Ammon's horn (tissue), 1 donor: Measurements from ENCODE around the gene TSHZ2.

Source experiments
- DNase-seq: peaks from one replicate; pipeline ENCODE4 v3.0.0-alpha.2; 2016; ENCODE audit warnings: low spot score

Gene TSHZ2

DNA sequence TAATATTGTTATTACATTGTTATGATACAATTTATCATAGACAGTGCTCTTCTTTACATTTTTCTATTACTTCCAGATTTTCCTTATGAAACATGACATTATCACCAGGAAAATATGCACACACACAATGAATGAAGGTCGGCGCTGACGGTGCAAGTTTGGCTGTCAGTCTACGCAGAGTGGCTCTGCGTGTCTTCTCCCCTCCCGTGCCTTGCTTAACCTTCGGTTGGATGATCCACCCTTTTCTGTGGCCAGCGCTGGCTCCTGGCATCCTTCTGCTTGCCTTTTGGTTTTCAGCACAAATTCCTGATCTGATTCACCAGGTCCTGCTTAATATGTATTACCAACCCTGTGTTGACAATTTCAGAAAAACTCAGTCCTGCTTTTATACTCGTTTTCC is 157.4 kb downstream of the TSHZ2 start:
- no peak for DNase-seq

GRCh38 chr20:53130795-53131194 is 158.6 kb downstream of the TSHZ2 start:
- no peak for DNase-seq

GRCh38 chr20:53133125-53133524 is 161.0 kb downstream of the TSHZ2 start:
- DNase-seq: no peak

GRCh38 chr20:53133628-53134027 is 161.5 kb downstream of the TSHZ2 start:
- DNase-seq: no peak

DNA sequence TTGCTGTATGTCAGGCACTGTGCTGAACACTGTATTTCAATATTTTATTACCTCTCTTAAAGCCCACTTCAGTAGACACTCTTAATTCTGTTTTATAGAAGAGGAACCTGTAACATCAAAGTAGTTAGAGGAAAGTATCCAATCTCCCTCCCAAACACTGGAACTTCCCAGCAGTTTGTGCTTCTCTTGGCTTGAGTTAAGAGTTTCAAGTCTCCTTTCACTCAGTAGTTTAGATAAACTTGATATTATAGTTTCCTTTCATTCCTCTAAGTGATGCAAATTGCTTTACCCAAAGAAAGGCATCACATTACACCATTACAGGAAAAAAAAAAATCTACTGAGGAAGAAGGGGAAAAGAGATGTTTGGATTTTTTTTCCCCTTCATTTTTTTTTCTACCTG is 164.3 kb downstream of the TSHZ2 start:
- no peak for DNase-seq

GRCh38 chr20:53138454-53139262 is 166.5 kb downstream of the TSHZ2 start:
- DNase-seq: no peak

- DNase-seq: no peak
Observed at GRCh38 chr20:53141201-53142050, 169.3 kb downstream of the TSHZ2 start.

GRCh38 chr20:53142225-53143127 is 170.3 kb downstream of the TSHZ2 start:
- DNase-seq: no peak

GRCh38 chr20:53146201-53146891 is 174.2 kb downstream of the TSHZ2 start:
- no peak for DNase-seq

DNA sequence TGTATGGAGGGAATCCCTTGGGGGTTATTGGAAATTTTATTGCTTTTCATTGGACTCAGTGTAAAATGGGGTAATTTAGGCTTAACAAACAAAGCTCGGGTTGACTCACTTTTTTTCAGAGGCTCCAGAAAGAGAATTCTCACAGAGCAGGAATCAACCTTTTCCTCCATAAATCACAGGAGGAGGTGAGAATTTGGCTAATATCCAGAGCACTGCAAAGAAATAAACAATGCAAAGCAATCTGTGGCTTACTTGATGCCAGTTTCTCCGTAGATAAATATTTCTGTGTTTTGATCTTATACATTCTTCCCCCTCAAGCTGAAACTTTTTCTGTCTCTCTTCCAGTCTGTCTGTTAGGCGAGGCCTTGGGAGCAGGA is 176.6 kb downstream of the TSHZ2 start:
- no peak for DNase-seq

DNA sequence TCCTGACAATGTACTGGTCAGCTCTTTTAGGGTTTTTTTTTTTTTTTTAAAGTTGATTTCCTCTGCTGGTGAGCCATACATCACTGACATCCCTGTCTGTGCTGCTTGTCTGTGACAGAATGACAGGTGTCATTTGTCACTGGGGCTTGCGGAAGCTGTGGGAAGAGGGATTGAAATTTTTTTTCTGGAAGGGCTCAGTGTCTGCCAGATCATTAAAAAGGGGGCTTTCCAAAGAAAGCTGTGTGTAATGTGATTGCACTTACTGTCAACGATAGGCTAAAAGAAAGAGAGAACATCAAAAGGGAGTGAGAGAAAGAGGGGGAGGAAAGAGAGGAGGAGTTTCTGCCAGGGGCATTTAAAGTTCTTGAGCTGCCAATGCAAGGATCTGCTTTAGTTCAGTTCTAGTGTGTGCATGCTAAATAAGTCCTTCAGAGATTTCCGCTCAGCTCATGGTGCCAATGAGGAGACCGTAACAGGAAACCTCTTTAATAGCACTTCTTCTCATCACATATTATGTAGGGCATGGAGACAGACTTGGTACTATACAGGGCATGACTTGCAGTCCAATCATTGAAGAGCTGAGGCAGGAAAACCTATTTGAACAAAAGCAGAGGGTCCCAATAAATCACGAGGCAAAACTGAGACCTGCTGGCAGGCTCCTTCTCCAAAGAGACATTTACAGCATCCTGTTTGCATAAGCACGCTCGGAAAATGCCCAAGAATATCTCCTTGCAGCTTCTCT is 177.2 kb downstream of the TSHZ2 start:
- no peak for DNase-seq

GRCh38 chr20:53149890-53150205 is 177.7 kb downstream of the TSHZ2 start:
- DNase-seq: no peak

DNA sequence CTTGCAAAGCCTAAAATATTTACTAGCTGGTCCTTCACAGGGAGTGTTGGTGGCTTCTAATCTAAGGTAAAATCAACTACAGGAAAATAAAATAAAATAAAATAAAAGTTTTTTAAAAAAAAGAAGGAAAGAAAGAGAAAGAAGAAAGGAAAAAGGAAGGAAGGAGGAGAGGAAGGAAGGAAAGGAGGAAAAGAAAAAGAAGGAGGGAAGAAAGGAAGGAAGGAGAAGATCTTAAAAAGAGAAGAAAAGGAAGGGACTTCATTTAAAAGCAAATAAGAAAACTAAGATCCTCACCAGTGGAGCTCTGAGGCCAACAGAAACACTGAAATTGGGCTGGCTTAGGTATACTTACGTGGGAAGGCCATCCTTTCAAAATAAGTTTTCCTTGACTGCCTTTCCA is 178.4 kb downstream of the TSHZ2 start:
- DNase-seq: no peak

DNA sequence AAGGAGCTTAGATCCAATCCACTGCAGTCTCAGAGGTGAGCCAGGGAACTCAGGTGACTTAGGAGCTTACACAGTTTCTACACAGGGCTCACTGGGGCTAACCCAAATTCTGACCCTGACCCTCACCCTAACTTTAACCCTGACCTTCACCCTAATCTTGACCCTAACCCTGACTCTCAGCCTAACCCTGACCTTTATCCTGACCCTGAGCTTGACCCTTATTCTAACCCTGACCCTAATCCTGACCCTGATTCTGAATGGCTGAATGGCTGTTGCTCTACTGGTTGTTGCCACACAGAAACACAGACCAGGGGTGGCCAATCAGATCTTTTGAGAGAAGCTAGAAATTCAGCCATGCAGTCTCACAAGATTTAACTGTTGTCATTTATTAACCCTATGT is 180.1 kb downstream of the TSHZ2 start:
- no peak for DNase-seq

DNA sequence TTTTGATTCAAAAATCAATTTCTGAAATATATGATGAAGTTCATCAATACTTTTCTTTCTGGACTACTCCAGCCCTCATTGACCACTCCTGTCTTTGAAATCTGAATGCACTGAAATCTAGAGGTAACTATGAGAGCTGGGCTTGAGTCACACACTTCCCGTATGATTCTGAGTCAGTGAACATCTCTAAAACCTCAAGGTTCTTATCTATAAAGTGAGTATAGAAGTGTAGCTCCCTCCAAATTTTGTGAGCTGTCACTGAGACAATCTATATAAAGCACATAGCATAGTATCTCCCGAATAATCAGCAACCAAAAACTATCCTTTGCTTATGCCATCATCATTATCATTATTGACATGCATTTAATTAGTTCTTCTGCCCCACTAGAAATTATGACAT is 182.4 kb downstream of the TSHZ2 start:
- no peak for DNase-seq

- DNase-seq: no peak
Observed at GRCh38 chr20:53157443-53158408, 185.6 kb downstream of the TSHZ2 start.

- DNase-seq: no peak
Observed at GRCh38 chr20:53159160-53159559, 187.0 kb downstream of the TSHZ2 start.

DNA sequence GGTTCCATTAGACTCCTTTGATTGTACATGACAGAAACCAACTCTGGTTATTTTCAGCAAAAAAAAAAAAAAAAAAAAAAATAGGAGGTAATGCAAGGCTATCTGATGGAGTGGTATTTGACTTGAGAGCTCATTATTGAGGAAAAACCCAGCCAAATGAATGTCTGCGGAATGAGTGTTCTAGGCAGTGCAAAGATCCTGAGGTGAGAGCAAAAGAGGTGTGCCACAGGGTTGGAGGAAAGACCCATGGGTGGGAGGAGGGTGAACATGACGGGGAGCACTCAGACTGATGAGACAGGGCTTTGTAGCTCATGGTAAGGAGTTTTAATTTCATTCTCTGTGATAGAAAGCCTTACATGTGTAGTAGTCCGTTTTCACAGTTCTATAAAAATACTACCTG is 188.9 kb downstream of the TSHZ2 start:
- no peak for DNase-seq

DNA sequence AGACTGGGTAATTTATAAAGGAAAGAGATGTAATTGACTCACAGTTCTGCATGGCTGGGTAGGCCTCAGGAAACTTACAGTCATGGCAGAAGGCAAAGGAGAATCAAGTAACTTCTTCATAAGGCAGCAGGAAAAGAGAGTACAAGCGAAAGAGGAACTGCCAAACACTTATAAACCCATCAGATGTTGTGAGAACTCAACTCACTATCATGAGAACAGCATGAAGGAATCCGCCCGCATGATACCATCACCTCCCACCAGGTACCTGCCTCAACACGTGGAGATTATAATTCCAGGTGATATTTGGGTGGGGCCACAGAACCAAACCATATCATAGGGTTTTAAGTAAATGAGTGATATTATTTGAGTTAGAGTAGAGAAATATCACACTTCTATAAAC is 189.3 kb downstream of the TSHZ2 start:
- no peak for DNase-seq

DNA sequence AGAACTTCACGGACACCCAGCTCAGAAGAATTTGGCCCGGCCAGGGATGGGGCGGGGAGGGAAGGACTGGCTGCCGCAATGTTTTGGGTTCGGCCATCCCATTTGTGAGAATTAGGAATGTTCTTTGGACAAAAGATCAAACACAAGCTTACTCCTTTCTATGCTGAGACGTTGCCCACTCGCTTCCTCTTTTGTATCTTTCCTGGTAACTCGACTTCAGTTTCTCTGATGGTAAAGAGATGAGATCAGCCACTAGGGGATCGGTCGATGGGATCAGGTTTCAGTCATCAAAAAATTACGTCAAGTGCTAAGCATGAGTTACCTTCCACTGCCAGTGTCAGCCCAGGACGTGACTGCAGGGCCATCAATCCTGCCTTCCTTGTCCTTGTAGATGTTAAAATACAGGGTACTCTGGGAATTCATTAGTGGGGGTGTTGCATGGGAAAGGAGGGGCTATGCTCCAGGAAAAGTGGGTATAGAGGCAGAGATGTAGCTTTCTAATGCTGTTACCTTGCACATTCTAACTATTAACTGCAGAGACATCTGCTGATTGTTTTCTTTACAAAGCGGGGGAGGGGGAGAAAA is 190.2 kb downstream of the TSHZ2 start:
- DNase-seq: no peak
